ENCODE results near the gene SHC3.

GRCh38 chr9:89066835-89067234 lies 111.8 kb downstream of the SHC3 start:
- TF ChIP-seq CTCF (IDR thresholded peaks at IDR 0.05) (no peak), POLR2A (IDR thresholded peaks at IDR 0.05) (no peak)

All from body of pancreas (tissue), 4 donors.